ENCODE results near the gene ACOT12. TPM values are rescaled to one million over a fixed set of nuclear protein-coding genes. Genes with fewer than 3 reads are reported as not detected.

The ACOT12 gene
- total and polyA plus RNA-seq, 2 donors (not counting 3 experiments of a cell fraction or from before 2014, with no cell fraction given) = not detected

DNA sequence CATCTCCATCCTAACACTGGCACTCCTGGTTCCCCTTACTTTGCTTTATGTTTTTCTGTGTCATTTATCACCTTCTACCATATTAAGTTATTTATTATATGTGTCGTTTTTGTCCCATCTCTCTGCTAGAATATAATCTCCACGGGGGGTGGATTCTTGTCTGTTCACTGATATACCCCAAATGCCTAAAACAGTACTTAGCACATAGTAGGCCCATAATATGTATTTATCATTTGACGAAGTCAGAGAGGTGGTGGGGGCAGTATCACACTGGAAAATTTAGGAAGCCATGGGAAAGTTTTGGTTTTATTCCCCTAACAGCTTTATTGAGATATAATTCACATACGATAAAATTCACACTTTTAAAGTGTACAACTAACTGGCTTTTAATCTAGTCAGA, 78.1 kb downstream of the ACOT12 start:
- ChIA-PET POLR2A (no interaction called here), CTCF (no interaction called here)
- H2AFZ ChIP-seq (ENCODE audit: low read depth, low read length) = no peak overlapping the region
- no peak overlapping the region for H3K27ac ChIP-seq (ENCODE audit: insufficient read depth, low read depth, low read length)
- H3K4me2 ChIP-seq (ENCODE audit: insufficient read depth, low read length) = no peak overlapping the region
- DNase-seq (ENCODE audit: low read depth, low spot score) (no peak), FAIRE-seq (no peak)
- H3K36me3 ChIP-seq (ENCODE audit: control insufficient read depth in 2 of 2, extremely low read depth in 1 of 2, insufficient read depth in 2 of 2, low read length in 2 of 2) = peaks cover 0 to 5% of the 10 kb centered on the region in 2 experiments
- TF ChIP-seq JUN (IDR thresholded peaks at IDR 0.05; ENCODE audit: borderline replicate concordance, insufficient read depth, insufficient read length, low read depth) (no peak), MYC (IDR thresholded peaks at IDR 0.05; ENCODE audit: low read depth, low read length) (no peak), EZH2 (IDR thresholded peaks at IDR 0.05; ENCODE audit: borderline replicate concordance, low read depth, low read length, severe bottlenecking) (no peak), GATA2 (IDR thresholded peaks at IDR 0.05; ENCODE audit: insufficient read depth, insufficient read length, low read depth, low read length) (no peak), POLR2AphosphoS5 (IDR thresholded peaks at IDR 0.05; ENCODE audit: insufficient read depth, low read depth, low read length) (no peak), FOS (IDR thresholded peaks at IDR 0.05; ENCODE audit: borderline replicate concordance, insufficient read depth, low read length) (no peak), POLR2A (IDR thresholded peaks at IDR 0.05; ENCODE audit: low read depth, low read length) (no peak), MAX (IDR thresholded peaks at IDR 0.05; ENCODE audit: insufficient read depth, insufficient read length) (no peak)
- TF ChIP-seq, protein P1, sequence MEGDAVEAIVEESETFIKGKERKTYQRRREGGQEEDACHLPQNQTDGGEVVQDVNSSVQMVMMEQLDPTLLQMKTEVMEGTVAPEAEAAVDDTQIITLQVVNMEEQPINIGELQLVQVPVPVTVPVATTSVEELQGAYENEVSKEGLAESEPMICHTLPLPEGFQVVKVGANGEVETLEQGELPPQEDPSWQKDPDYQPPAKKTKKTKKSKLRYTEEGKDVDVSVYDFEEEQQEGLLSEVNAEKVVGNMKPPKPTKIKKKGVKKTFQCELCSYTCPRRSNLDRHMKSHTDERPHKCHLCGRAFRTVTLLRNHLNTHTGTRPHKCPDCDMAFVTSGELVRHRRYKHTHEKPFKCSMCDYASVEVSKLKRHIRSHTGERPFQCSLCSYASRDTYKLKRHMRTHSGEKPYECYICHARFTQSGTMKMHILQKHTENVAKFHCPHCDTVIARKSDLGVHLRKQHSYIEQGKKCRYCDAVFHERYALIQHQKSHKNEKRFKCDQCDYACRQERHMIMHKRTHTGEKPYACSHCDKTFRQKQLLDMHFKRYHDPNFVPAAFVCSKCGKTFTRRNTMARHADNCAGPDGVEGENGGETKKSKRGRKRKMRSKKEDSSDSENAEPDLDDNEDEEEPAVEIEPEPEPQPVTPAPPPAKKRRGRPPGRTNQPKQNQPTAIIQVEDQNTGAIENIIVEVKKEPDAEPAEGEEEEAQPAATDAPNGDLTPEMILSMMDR (IDR thresholded peaks at IDR 0.05; ENCODE audit: extremely low read depth in 1 of 2, insufficient read depth in 1 of 2, low read depth in 1 of 2, low read length in 2 of 2) = no peak
- intact Hi-C loops (cut with micrococcal nuclease) = no loop called here
- no peaks in the 10 kb centered on the region for H3K79me2 ChIP-seq (ENCODE audit: control insufficient read depth, insufficient read depth, low read length)
- no peak overlapping the region for H3K4me3 ChIP-seq (replicated peaks in 1 of 3; ENCODE audit: insufficient read depth in 1 of 3, low read depth in 1 of 3, low read length in 3 of 3)
- H4K20me1 ChIP-seq (replicated peaks; ENCODE audit: control insufficient read depth, extremely low read depth, insufficient read depth, low read length) = no peaks in the 10 kb centered on the region
- H3K27me3 ChIP-seq (ENCODE audit: control insufficient read depth in 2 of 2, insufficient read depth in 2 of 2, low read length in 2 of 2) = no peaks in the 10 kb centered on the region
- no peak overlapping the region for H3K9ac ChIP-seq (replicated peaks; ENCODE audit: extremely low read depth, insufficient read depth, low read length)
- dilution Hi-C loops (cut with MboI; ENCODE audit: extremely low pct_ligation_motif_present, low sequenced_read_pairs) = no loop called here
- no peaks in the 10 kb centered on the region for H3K9me1 ChIP-seq (replicated peaks; ENCODE audit: control insufficient read depth, extremely low read depth, insufficient read depth, low read length)
- no TSS peak for BruUV-seq (replicated peaks)
- H3K4me1 ChIP-seq (ENCODE audit: control insufficient read depth, extremely low read depth, insufficient read depth, low read length) = no peaks in the 10 kb centered on the region
- H3K9me3 ChIP-seq (replicated peaks; ENCODE audit: control insufficient read depth, insufficient read depth, low read length) = no peaks in the 10 kb centered on the region
